GM19239 (cell line): Measurements from ENCODE around the gene CIDEB.

ENCODE experiments used
- DNase-seq: peaks from one replicate; pipeline ENCODE4 v3.0.0; 2011; ENCODE audit warnings: low spot score; ENCODE audit not compliant: insufficient read length
- FAIRE-seq: peaks from 2 replicates; lab custom pipeline; 2011; peaks lifted over from hg19 to GRCh38; lab: Jason Lieb, UNC

The CIDEB gene

DNA sequence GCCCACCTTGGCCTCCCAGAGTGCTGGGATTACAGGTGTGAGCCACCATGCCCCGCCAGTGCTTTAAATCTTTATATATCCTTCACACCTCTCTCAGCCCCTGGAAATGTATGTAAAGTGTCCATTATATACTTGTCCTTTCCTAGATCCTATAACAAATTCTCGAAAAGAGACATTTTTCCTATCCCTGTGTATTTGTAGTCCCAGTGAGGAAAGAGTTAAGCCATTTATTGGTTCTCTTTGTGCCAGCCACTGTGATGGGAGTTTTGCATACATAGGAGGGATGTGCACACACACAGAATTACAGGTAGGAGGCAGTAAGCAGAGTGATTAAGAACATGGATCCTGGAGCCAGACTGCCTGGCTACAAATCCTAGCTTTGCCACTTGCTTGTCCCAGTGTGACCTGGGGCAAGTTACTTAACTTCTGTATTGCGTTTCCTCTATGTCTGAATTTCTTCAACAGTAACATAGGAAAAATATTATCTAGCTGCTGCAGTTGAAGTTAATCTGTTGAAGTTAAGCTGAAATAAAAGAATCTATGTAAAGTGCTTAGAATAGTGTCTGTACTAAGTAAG is 34.3 kb downstream of the CIDEB start:
- DNase-seq (no peak), FAIRE-seq (no peak)

DNA sequence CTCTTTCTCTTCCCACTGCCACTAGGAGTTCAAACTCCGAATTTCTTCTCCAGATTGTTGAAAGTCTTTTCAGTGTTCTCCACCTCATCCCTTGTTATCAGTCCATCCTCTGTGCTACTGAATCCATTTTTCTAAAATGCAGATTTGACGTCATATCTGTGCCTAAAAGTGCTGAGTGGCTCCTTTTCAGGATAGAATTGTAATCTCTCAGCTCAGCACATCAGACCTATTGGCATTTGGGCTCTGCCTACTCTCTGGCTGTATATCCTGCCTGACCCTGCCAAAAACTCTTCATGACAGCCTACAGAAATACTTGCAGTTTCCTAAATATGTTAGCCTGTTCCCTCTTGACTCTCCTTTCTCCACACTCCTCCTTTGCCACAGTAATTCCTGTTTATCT is 35.3 kb downstream of the CIDEB start:
- FAIRE-seq (no peak), DNase-seq (no peak)

DNA sequence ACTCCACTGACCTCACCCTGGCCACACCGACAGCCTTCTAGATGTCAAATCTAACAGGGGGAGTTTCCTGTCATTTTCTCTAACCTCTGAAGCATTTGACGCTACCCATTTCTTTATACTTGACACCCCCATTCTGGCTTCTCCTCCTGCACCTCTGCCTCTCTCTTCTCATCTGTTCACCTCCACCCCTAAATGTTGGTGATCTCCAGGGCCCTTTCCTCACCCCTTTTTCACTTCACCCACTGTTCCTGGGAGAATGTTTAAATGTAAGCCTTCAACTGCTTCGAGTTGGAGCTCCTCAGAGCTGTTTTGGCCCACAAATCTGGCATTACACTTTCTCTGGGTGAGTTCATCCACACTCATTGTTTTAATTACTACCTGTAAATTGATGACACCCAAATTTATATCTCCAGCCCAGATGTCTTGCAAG is 35.9 kb downstream of the CIDEB start:
- FAIRE-seq = no peak
- DNase-seq = no peak

DNA sequence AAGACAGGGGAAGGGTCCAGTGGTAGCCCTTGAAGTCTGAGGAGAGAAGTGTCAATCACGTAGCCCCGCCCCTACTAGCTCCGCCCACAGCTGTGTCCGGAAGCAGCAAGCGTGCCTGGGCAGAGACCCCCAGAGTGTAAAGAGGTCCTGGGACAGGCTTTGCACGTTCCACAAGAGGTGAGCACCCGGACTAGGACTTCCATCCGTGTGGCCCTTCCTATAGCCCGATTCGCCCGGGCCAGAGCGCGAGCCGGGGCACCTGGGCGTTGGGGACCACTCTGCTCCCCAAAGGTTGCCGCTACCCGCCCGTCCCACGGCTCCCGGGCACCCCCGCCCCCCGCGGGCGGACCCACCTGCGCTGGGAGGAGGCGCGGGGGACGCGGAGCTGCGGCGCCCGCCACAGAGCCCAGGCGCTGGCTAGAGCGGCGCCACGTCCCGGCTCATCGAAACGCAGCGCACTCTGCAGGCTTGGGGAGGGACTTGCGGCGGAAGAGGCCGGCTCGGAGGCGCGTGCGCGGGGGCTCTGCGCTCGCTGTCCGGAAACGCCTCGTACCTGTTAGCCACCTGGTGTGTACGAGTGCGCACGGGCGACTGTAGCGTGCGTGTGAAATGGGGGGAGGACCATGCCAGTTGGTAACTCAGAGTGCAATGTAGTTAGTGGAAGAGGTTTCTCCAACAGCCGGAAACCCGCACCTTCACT is 36.5 kb downstream of the CIDEB start, which contains the start of gene RABGGTA:
TSS of gene RABGGTA (minus strand) at position 464 of the 700 bp plus-strand sequence. CDS start 482 bp downstream, outside the sequence.
- DNase-seq (peak; percentile 91), FAIRE-seq (peak; percentile 82)

DNA sequence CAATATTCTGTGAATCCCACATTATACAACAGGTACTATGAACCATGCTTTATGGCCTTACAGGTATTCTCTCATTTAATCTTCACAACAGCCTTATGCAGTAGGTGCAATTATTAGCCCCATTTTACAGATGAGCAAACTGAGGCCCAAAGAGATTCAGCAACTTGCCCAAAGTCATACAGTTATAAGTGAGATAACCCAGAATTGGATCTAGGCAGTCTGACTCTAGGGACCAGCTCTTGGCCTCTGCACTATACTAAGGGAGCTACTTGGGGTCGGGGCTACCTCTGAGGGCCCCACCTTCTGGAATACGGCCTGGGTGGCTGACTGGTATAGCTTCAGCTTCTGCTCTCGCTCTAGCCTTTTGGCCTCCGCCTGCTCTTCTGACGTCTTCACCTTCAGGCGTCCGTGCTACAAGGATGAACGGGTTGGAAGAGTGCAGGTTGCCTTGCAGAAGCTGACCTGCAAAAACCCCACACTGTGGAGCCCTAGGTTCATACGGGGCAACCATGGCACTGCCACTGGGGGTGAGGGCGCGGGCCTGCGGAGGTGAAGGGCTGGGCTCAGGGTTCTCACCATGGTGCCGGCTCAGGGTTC is 37.1 kb downstream of the CIDEB start:
- DNase-seq (no peak), FAIRE-seq (no peak)

DNA sequence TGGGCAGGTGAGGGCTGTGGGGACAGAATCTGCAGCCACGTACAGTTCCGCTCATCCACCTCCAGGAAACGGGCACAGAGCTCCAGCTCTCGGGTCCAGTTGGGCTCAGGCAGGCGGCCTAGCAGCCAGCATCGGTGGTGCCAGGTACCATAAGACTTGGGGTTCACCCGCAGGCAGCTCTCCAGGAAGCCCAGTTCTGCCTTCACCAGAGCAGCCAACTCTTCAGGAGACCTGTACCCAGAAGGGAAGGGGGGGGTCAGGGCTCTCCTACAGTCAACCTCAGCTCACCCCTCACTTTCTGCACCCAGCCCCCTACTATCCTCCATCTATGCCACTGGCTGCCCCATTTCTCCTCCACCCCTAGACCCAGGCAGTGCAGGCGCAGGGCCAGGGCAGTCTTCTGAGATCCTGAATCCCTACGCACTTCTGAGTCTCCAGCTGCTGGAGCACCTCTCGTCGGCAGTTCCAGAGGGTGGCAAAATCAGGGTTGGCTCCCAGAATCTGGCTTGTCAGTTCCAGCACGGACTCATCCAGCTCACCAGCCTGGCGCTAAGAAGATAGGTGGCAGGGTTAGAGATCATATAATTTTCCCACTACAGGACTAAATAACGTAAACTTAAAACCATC is 37.8 kb downstream of the CIDEB start:
- DNase-seq = no peak
- FAIRE-seq = no peak

DNA sequence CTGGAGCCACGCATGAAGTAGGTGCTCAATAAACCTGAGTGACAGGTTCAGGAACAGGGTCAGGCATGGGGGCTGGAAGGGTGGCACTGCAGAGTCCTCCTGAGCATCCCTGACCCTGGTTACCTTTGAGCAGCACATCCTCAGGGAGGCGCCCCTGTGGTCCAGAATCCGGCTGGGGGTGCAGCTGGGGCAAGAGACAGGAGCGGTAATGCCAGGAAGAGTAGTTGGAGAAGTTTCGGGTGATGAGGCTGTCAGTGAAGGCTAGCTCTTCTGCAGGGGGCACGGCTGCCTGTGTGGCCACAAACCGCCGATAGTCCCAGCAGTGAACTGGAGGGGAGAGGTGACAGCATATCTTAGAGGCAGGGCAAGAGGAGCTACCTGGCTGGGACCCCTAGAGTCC is 38.4 kb downstream of the CIDEB start:
- FAIRE-seq (no peak), DNase-seq (no peak)

DNA sequence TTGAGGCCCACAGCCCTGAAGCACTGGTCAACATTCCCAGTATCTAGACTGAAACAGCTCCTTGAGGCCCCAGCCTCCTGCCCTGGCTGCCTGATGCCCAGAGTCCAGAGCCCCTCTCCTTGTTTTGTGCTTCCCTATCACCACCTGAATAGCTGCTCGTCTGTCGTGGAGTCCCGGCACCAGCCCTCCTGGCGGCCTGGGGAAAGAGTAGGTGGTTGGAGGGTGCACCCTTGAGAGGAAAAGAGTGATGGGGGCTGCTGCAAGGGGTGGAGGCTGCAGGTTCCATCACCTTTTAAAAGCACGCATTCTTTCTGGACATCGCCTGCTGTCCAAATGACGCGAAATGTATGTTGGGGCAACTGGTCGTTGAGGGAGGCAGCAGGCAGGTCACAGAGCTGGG is 39.6 kb downstream of the CIDEB start:
- FAIRE-seq = no peak
- no peak for DNase-seq

DNA sequence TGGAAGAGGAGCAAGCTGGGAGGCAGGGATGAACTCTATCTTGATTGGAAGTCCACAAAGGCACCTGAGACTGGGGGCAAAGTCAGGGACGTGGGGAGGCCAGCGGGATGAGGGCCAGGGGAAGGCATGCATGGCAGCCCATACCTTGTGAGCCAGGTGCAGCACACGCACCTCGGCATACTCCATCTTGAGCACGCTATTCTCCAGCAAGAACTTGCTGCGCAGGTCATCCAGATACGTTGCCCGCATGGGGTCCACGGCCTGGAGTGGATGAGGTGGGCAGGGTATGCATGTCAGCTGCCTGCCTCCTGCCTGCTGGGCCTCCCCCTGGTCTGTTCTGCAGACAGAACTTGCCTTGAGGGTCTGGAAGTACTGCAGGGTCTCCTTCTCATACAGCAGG is 40.3 kb downstream of the CIDEB start:
- FAIRE-seq (no peak), DNase-seq (no peak)

DNA sequence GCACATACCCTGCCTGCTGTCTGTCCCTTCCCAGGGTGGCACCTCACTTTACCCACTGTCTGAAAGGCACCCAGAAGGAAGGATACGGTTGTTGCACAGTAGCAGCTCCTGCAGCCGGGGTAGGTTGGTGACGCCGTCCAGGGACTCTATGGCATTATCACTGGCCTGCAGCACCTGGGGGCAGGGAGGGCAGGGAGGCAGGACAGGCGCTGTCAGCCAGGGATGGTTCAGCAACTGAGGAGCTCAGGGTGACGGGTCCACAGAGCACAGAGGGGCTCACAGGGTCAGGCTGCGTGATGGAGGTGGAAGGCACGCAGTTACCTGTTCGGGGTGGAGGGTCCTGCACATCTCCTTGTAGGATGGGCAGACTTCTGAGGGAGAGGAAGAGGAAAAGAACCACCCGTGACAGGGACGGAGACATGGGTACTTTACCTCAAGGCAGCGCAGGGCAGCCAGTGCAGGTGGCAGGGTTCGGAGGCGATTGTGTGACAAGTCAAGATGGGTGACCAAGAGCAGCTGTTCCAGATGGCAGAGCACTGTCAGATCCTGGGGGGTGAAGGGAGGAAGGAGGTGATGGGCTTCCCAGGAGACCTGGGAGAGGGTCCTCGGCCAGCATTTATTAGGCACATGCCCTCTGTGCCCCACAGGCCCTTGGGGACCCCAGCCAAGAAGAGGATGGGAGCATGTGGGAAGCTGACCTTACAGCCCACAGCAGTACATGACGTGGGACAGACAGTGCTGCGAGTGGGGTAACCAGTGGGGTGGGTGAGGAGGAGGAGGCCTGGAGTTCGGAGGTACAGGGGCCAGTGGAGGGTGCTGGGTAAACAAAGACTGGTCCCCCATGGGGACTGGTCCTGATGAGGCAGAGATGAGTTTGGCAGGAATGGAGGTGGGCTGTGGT is 41.2 kb downstream of the CIDEB start:
- DNase-seq (no peak), FAIRE-seq (no peak)

DNA sequence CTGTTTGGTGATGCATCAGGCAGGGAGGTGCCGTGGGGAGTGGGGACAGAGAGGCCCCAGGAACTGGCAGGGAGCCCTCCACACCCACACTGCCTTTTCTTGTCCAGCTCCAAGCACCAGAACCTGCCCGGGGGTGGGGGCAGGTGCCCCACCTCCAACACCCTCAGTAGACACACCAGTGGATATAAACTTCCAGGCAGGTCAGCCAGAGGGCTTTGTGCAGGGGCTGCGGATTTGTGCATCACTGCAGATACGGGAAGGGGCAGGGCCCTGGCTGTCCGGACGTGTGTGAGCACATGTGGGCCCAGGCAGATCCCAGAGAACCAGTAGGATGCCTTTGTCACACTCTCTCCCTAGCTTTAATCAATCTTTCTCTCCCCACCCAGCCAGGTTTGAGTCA is 43.5 kb downstream of the CIDEB start:
- DNase-seq (no peak), FAIRE-seq (no peak)

DNA sequence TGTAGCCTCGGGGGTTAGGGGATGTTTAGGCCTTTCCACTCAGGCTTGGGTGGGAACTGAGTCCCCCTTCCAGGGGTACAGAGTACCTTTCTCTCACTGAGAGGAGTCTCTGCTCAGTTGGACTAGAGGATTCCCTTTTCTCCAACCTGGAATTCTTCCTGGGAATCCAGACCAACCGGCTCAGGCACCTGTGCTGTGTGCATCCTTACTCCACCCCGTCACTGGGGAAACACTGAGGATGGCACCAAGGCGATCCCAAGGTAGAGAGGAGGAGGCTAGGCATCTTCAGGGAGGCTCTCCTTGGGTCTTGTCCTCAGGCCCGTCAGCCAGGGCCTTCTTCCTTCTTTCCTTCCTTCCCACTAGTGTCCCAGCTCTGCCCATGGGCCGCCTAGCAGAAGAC is 43.9 kb downstream of the CIDEB start:
- DNase-seq (no peak), FAIRE-seq (no peak)

DNA sequence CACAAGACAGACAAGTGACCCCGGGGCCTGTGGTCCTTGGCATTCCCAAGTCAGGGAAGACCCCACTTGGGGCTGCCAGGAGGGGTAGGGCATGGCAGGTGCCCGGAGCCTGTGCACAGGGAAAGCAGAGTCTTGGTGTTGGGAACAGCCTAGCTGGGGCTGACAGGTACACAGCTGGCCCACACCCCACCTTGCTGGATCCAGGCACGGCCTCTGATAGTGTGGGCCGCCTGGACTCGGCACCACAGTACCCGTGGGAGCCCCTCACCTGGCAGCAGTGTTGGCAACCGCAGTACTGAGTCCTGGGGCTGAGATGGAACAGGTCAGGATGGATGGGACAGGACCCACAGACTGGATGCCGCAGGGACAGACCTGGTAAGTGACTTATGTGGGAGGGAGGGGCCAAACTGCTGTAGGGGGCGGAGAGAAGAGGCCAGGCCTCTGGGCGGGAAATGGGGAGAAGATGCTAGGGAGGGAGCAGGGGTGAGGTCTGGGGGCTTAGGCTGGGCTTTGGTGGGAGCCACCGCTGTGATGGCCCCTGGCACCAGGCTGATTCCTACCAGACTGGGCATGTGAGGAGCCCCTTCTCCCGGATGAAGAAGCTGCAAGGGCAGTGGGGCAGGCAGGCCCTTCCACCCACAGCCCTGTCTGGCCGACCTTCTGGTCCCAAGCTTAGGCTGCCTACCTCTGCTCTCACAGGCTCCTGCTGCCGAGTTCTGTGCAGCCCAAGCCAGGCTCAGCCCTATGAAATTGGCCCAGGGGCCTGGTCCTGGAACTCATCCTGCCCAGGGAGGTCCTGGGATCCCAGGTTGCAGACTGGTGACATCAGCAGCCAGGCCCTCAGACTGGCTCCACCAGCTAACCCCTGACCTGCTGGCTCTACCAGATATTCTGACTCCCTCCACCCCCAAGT is 44.7 kb downstream of the CIDEB start, which contains the start of gene TGM1:
TSS of gene TGM1 (minus strand) at position 357 of the 913 bp plus-strand sequence. CDS start 825 bp downstream, outside the sequence.
- DNase-seq = no peak
- FAIRE-seq = no peak

DNA sequence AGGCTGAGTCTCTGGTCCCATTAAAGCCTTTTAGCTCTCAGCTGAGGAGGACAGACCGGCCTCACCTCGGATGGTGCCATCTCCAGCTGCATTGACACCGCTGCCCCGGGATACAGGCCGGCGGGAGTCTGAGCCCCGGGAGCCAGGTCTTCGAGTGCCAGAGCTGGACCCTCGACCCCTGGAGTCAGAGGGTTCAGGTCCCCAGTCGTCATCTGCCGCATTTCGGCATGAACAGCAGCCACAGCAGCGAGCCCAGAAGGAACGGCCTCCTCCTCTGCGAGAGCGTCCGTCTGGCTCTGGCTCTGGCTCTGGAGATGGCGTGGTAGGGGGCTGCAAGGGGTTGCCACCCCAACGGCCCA is 45.8 kb downstream of the CIDEB start:
- FAIRE-seq (no peak), DNase-seq (no peak)

DNA sequence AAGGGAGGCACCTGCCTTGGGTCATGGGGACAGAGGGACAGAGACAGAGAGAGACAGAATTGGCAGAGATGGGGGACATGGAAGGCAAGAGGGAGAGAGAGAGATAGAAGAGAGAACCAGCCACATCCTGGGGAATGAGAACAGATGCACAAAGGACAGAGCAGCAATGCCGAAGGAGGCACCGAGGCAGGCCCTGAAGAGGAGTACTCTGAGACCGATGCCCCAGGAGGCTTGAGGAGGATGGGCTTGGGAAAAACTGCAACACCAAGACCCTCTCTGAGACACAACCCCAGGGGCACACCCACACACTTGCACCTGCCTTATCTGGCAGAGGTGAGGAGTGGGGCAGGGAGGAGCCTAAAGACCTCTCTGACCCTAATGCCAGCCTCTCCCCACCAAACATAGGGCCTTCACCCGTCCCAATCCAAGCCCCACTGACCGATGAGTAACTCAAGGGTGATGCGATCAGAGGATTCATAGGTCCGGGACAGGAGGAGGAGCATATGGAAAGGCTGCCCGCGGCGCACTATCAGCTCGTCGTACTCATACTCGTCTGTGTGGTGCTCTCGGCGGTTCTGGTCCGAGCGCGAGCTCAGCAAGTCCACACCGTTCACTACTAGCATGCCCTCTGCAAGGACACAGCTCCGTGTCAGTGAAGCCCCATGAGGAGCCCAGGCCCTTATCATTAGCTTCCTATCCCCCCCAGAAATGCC is 46.4 kb downstream of the CIDEB start:
- DNase-seq (no peak), FAIRE-seq (no peak)

DNA sequence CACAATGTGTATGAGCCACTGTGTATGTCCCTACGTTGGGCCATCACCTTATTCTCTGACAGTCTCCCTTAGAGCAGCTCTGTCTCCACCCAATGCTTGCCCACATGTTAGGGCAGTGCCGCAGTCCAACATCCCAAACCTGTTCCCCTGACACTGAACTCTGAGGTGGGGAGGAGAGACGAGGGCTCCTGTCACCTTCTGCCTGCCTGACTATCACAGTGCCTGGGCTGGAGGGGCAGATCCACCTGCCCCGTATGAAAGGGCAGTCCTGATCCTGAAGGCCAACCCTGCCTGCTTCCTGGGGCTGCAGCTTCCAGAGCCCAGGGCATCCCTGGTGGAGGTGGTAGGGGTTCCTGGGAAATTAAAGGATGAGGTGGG is 47.0 kb downstream of the CIDEB start:
- DNase-seq = no peak
- no peak for FAIRE-seq

DNA sequence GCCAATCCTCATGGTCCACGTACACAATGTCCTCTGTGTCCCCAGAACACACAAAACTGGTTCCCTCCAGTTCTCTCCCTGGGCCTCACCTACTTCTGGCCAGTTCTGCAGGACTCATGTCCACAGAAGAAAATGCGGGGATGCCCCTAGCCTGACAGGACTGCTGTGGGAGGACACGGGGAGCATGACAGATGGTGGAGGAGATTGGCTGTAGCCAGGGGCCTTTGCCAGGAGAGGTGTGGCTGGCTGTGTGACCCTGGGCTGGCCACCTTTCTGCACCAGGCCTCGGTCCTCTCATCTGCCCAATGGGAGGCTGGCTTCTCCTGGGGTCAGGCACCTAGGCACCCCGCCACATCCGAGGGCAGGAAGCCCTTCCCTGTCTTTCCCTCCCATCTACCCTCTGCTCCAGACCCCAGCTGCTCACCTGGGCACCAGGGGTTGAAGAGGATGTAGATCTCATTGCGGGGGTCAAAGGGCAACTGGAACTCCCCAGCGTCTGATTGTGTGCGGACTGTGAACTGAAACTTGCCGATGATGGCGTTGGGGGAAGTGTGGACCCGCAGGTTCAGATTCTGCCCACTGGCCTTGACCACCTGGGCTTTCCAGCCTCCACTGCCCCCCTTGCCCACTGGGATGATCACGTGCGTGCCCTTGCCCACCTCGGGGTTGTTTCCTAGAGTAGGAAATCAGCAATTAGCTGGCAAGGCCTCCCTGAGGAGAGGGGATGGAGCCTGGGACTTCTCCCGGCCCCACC is 47.6 kb downstream of the CIDEB start:
- FAIRE-seq (no peak), DNase-seq (no peak)
